Umbilical cord (tissue), 2 donors: ENCODE measurements around the gene DNM2. TPM values are rescaled to one million over a fixed set of nuclear protein-coding genes. Genes with fewer than 3 reads are reported as not detected.

ENCODE experiments used
- DNase-seq: peaks from one replicate; pipeline ENCODE4 v3.0.0-alpha.2; 2015; ENCODE audit warnings: low spot score
- total RNA-seq: library from RNA; depleted of rRNA; stranded (reverse); fragments of >200 nt; gene quantifications from one replicate; pipeline ENCODE4 v1.2.3, GENCODE V29; 2014; ENCODE audit warnings: low replicate concordance; ENCODE audit not compliant: insufficient read depth

DNM2 gene
- total RNA-seq, 1 donor from 2014 or later = 62.8 TPM

DNA sequence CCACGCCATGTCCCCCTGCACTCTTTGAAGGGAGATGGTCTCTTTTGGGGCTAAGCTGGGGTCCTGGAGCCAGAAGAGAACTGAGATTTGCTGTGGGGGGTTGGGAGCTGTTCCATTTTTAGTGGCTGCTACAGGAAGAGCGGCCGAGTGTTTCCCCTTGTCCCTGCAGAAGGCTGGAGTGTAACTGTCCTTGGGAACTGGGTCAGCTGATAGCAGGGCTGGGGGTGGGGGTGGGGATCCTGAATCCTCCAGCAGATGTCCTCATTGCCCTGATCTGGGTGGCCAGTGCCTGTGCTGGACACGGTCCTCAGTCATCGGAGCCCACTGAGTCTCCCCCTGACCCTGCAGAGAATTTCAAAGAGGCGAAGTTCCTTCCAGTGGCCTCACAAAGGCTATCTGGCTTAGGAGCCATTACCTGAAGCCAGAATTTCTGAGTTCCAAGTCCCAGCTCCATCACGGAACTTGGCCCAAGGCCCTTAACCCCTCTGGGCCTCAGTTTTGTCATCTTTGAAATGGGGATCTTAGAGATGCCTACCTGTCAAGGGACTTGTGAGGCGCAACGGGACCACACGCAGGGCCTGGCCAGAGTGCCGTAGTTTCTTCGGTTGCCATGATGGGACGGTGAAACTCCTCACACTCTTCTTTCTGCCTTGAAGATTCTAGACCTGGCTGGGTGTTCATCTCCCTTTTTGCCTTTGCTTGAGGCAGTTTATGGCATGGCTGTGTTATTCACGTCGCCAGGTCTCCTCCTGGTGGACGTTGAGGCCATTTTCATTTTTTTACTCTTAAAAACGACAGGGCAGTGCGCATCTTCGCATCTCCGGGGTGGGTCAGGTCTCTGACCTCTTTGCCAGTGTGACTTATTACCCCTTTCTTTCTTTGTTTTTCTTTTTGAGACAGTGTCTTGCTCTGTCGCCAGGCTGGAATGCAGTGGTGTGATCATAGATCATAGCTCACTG lies 51.9 kb downstream of the DNM2 start:
- DNase-seq = peak; percentile 43

DNA sequence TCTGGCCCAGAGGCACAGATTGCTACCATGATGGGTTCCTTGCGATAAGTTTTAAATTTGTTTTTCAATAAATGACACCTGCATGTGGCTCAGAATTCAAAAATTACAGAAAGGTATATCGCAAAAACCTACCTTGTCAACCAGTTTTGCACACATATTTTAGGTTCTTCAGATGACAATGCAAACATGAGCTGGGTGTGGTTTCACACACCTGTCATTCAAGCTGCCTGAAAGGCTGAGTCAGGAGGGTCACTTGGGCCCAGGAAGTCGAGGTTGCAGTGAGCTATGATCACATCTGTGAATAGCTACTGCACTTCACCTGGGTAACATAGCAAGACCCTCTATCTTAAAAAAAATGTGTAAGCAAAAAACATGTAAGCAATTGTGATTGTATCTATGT lies 56.1 kb downstream of the DNM2 start:
- DNase-seq = no peak

DNA sequence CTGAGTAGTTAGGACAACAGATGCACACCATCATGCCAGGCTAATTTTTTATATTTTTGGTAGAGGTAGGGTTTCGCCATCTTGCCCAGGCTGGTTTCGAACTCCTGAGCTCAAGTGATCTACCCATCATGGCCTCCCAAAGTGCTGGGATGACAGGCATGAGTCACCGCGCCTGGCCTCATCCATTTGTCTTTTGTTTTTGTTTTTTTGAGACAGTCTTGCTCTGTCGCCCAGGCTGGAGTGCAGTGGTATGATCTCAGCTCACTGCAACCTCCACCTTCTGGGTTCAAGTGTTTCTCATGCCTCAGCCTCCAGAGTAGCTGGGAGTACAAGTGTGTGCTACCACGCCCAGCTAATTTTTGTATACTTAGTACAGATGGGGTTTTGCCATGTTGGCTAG lies 57.0 kb downstream of the DNM2 start:
- no peak for DNase-seq

DNA sequence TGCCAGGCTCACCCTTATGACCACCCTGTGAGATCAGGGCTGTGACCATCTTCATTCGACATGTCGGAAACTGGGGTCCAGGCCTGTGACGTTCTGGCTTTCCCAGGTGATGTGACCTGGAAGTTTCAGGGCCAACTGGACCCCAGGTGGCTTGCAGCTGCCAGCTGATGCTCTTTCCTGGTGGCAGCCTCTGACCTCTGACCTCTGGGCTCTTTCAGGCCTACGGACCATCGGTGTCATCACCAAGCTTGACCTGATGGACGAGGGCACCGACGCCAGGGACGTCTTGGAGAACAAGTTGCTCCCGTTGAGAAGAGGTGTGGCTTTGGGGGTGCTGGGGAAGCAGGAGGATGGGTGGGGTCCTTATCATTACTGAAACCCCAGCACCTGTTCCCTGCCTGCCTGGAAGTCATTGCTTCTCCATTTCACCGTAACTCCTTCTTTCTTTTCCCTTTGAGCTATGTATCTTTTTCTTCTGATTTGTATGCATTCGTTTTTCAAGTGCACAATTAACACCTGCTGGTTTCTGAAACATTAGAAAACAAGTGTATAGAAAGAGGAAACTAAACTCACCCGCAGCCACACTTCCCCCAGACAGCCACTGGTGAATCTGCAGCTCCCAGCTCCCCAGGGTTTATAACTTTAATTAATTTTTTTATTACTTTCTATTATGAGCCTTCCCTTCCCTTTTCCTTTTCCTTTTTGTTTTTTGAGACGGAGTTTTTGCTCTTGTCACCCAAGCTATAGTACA lies 59.2 kb downstream of the DNM2 start:
- no peak for DNase-seq

DNA sequence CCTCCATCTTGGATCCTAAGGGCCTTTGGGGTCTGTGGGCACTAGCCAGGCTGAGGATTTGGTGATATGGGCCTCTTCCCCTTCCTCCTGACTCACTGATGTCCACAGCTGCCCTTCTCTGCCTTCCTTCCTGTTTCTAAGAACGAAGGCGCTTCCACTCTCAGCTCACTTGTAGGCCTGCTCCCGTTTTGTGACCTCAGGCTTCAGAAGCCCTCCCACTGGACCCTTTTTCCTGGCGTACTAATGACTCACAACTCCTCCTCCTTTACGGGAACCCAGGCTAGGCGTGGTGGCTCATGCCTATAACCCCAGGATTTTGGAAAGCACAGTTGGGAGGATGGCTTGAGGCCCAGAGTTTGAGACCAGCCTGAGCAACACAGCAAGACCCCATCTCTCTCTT lies 62.5 kb downstream of the DNM2 start:
- DNase-seq = peak; percentile 22

DNA sequence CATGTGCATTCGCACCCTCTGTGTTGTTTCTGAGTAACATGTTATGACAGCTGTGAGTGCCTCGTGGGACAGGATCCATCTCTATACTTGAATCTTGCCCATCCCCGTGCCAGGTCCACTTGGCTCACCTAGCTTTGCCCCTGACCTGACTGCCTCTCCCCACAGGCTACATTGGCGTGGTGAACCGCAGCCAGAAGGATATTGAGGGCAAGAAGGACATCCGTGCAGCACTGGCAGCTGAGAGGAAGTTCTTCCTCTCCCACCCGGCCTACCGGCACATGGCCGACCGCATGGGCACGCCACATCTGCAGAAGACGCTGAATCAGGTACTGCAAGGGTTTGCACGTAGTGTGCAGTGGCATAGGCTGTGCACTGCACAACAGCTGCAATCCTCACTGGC lies 64.9 kb downstream of the DNM2 start:
- no peak for DNase-seq

DNA sequence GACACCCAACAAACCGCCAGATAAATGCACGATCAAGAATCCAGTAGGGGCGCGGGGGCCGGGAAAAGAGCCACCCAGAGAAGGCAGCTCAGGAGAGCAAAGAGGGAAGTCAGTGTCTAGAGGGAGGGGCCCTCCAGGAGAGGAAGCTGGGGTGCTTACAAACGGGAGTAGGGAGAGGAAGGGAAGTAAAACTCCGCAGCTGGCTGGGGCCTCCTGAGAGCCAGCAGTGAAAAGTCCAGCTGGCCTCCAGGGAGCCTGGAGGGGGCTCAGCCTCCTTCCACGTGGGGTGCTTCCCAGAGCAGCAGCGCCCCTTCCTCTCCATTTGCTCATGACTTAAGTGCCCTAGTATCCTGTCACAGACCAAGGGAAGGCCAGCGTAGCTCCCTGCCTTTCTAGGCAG lies 66.4 kb downstream of the DNM2 start:
- peak; percentile 22 for DNase-seq

DNA sequence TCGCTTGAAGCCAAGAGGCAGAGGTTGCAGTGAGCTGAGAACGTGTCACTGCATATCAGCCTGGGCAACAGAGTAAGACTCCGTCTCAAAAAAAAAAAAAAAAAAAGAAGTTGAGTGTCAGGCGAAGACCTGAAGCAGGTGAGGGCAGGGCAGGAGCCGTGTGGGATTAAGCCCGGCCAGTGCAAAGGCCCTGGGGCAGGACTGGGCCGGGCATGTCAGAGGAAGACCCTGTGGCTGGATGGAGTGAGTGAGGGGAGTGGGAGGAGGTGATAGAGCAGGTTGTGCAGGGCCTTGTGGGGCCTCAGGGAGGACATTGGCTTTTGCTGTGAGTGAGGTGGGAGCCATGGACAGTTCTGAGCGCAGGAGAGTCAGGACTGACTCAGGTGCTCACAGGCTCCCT lies 70.3 kb downstream of the DNM2 start:
- no peak for DNase-seq

DNA sequence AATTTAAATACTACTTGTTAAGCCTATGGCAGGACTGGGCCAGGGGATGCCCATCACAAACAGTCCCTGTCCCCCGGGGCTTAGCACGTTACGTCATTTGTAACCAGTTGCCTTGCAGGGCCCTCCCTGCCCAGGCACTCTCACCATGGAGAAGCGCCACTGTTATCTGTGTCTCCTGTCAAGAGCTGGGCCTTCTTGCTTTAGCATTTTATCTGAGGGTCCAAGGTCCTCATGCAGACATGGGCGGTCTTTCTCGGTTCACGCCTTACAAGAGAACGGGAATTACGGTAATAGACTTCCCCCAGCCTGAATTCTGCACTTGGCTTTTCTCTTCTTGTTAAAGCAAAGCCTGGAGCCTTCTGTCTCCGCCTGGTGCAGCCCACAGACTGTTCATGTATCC lies 72.0 kb downstream of the DNM2 start:
- no peak for DNase-seq

DNA sequence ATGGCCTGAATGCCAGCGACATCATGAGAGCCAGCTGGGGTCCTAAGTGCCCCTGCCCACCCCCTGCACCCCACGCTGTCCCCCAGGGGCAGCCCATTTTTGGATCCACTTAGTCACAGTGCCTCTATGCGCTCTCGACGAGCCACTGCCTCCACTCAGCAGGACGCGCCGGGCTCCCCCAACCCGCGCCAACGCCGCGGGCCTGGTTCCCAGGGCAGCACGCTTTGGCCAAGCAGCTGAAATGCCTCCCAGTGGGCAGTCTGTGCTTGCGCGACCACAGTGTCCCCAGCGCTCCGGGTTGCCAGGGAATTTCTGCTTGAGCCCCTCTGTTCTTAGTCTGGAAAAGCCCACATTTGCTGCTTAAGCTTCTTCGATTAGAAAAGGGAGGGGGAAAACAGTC lies 78.8 kb downstream of the DNM2 start:
- no peak for DNase-seq

DNA sequence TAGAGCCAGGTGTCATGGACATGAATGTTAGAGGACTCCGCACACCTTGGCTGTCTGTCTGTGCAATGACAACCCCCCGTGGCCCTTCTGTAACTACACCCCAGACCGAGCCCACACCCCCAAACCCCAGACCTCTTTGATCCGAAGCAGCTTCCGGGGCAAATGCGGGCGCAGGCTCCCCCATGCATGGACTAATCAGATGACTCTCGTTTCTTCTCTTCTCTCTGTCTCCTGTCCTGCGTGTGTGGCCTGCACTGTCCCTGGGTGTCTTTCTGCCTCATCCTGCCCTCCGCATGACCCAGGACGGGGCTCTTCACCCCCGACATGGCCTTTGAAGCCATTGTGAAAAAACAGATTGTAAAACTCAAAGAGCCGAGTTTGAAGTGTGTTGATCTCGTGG lies 79.2 kb downstream of the DNM2 start:
- DNase-seq = no peak

DNA sequence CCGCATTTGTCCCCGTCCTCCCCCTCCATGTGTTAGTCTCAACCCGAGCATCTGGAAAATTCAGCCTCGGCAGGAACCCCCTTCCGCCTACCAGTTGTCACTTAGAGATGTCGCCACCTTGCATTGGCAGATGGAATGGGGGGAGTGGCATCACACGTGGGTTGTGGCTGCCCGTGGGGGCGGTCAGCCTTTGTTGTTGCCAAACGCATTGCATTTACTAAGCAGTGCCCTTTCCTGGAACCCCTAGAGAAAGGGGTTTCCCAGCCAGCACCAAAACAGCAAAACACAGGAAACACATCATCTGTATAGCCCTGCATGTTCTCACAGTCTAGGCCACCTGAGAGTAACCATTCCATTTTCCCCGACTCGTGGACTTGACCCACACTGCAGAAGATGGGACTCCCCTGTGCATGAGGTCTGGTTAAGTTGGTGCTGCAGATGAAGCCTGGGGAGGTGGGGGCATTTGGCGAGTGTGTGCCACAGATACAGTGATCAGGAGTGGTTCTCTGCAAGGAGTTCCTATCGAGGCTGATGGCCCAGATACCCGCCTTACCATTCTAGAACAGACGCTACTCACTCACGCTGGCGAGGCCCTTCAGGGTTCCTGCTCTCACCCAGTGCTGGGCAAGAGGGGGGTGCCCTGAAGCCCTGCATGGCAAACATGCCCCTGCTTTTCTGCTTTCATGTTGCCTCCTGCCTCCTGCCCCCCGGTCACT lies 79.8 kb downstream of the DNM2 start:
- no peak for DNase-seq

DNA sequence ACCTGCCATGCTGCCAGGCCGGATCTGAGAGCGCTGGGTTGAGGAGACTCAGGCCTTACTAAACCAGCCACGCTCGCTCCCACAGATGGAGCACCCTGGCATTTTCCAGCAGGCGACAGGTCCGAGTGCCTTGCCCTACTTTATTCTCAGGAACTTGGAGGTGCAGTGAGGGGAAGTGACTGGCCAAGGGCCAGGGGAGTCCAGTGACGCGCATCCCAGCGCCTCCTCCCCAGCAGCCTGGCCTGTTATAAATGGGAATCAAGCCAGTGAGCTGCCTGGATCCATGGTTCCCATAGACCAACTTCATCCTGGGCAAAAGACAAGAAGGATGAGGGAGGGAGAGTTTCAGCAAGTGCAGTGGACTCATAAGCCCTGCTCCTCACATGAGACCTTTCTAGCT lies 82.6 kb downstream of the DNM2 start:
- DNase-seq = no peak

DNA sequence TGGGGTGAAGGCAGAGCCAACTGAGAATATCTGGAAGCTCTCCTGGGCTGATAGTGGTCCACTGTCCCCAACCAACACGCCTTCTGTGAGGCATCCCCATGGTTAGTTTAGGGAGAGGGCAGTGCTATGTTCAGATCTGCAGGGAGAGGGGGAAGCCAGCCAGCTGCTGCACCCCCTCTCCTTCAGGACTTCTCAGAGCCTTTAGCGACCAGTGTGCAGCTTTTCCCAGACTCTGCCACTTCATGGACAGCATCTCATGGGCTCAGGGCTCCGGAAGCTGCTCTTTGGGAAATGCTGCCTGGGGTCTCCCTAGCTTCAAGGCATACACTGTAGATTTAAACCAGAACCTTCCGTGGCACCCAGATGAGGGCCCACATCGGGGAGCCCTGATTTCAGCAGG lies 84.6 kb downstream of the DNM2 start:
- no peak for DNase-seq

DNA sequence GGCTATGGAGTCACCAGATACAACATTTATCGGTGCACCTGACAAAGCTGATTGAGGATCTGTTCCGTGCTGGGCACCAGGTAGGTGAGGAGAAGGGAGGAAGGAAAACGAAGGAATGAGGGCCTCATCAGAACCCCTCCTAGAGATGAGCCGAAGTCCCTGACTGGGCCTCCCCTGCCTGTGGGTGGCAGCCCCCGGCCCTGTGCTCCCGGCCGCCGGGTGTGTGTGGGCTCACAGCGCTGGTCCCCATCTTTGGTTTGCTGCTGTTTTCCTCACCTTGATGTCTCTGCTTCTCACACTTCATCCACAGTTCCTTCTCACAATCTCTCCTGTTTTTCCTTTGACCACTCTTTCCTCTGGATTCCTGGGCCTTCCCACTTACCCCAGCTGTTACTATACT lies 85.4 kb downstream of the DNM2 start:
- DNase-seq = no peak

DNA sequence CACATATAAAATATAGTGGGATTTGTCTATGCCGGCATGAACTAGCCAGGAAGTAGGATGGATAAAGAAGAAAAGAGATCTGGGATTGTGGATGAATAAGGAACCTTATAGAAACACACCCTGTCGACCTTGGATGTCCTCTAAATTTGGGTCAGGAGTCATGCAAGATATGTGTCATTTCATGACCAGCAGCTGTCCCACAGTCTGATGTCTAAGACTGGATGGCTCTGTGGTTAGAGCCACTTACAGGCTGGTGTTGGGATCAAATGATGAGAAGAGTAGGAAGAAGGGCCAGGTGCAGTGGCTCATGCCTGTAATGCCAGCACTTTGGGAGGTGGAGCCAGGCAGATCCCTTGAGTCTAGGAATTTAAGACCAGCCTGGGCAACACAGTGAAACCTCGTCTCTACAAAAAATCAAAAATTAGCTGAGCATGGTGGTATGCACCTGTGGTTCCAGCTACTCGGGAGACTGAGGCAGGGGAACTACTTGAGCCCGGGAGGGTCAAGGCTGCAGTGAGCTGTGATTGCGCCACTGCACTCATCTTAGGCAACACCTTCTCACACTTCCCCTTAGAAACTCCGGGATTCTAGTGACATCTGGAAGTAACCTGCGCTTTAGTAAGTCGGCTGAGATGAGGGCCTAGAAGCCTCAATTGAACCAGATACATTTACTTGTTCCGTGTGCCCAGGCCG lies 87.3 kb downstream of the DNM2 start:
- no peak for DNase-seq

DNA sequence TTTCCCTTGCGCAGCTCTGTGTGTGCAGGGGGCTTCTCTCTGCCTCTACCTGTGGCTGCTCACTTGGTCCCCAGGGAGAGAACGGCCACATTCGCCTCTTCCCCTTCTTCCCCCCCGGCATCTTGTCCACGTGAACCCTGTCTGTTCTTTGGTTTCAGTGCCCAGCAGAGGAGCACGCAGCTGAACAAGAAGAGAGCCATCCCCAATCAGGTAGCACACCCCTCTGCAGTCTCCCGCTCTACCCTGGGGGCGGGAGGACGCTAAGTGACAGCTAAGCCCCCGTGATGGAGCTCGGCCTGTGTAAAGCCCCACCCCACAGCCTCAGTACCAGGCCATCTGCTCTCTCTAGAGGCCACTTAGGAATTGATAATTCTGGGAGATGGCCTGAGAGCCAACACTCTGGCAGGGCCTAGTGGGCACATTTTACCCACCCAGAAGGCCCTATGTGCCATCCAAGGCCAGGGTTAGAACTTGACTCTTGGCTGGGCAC lies 87.9 kb downstream of the DNM2 start:
- DNase-seq = no peak

DNA sequence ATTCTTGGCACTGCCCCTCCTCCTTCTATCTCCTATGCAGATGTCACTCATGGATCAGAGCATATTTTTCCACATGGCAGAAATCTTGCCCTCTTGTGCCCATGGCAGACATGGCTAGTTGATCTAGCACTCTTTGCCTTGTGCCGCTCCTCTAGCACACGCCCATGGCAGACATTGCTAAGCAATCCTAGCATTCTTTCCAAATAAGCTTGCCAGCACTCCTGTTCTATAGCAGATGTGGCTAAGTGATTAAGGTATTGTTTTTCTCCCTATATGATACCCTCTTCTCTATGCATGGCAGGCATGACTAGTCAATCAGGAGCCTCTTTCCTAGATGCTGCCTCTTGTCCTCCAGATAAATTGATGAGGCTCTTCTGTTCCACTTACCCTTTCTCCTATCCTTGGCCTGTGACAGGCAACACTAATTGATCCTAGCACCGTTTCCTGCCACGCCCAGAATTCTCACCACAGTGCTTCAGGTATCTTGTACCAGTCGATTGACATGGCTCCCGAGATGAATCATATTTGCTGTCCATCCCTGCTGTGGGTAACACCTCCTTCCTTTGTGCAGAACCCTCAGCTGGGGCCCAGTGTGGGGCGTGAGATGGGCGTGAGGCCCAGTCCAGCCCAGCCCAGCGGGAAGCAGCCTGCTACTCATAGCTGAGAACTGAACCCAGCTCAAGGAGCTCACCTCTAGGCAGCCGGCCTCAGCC lies 91.2 kb downstream of the DNM2 start:
- peak; percentile 62 for DNase-seq

DNA sequence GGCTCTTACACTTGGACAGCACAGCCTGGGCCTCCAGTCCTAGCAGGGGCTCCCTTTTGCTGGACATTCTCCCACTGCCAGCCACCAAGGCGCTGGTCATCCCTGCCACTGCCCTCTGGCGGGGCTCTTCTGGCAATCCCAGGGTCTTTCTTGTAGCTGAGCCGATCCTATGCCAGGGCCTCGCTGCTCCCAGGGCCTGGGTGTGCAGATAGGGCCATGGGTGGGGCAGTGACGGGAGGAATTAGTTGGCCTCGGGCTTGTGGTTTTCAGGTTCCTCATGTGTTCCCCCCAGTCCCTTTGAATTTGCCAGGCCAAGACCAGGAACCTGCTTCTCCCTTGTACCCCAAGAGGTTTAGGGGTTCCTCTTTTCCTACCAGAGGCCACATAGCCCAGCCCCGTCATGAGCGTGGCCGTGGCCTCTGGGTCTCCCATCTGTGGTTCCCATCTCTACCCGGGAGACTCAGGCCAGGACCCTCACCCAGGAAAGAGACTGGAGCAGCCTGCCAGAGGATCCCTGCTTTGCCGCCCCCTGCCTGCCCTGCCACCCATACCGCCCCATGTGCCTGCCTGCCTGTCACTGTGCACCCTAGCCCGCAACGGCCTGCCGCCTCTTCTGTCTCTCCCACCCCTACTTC lies 91.9 kb downstream of the DNM2 start:
- no peak for DNase-seq

DNA sequence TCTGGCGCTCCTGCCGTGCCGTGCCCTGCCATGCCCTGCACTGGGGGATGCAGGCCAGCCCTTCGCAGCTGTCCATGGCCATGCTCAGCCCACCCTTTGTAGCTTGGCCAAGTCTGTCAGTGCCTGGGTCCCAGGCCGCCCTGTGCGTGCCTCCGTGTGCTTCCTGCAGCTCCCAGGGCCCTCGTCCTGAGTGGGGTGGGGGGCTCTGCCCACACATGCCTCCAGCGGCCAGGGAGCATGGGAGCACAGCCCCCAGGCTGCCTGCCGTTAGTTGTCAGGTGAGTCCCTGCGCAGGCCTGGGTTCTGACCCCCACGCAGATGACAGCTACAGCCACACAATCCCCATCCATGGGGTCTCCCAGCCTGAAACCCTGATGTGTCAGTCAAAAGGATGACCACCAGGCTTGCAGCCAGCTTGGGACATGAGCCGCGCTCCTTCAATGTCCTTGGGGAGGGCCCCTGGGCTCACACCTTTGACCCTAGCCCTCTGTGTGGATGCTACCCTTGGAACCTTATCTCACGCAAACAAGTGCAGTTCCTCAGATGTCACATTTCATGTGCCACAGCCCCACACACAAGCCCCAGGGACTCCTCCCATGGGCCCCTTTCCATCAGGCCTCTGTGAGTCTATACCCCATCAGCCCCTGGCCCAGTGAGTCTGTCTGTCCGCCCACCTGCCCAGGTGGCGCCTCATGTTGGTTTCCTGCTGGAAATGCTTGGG lies 93.7 kb downstream of the DNM2 start:
- DNase-seq = no peak
